ENCODE results near the gene LTBR.

GRCh38 chr12:6418796-6419195, 34.8 kb downstream of the LTBR start:
- TF ChIP-seq CTCF (conservative IDR thresholded peaks at IDR 0.05; ENCODE audit: low read depth, low read length) (no peak), POLR2A (IDR thresholded peaks at IDR 0.05; ENCODE audit: low read depth, low read length) (no peak), MXI1 (IDR thresholded peaks at IDR 0.05; ENCODE audit: borderline replicate concordance, low read depth, low read length) (no peak), RAD21 (IDR thresholded peaks at IDR 0.05; ENCODE audit: low read length) (no peak), RFX5 (IDR thresholded peaks at IDR 0.05; ENCODE audit: low read depth, low read length) (no peak), CHD1 (IDR thresholded peaks at IDR 0.05; ENCODE audit: low read depth, low read length) (no peak)
